ENCODE measurements around the gene STX4. TPM values are rescaled to one million over a fixed set of nuclear protein-coding genes. Genes with fewer than 3 reads are reported as not detected.

STX4 gene
- total RNA-seq, 1 experiment from 2014 or later = 32.3 TPM

GRCh38 chr16:31050280-31051030, 17.1 kb downstream of the STX4 start:
- H4K5ac ChIP-seq (ENCODE audit: insufficient read length, low read depth, low read length) = no peak overlapping the region
- no peak overlapping the region for H3K4ac ChIP-seq (ENCODE audit: low read depth, low read length)
- no peaks in the 10 kb centered on the region for H3K4me1 ChIP-seq (ENCODE audit: insufficient read depth, low read length)
- Mint-ChIP-seq H3K27me3 (ENCODE audit: low read depth) (peaks cover 6% of the 10 kb centered on the region), H3K27ac (no peak overlapping the region), H3K4me1 (peaks cover 12 to 18% of the 10 kb centered on the region in 2 experiments), H3K9me3 (no peaks in the 10 kb centered on the region), H3K4me3 (no peak overlapping the region; a peak in 1 of 5 replicates), H3K36me3 (ENCODE audit: insufficient read depth in 1 of 3, low read depth in 3 of 3) (no peaks in the 10 kb centered on the region)
- H2BK120ac ChIP-seq (ENCODE audit: low read depth, low read length, poor library complexity, severe bottlenecking) = no peak overlapping the region
- no peak overlapping the region for H2BK12ac ChIP-seq (ENCODE audit: insufficient read length, low read depth, low read length)
- no CpG with 5 or more reads among the region's 10 CpGs for WGBS (ENCODE audit: extremely low coverage, insufficient read length, low lambda C conversion rate)
- no peaks in the 10 kb centered on the region for H3K23me2 ChIP-seq (ENCODE audit: insufficient read length, low read depth, low read length, poor library complexity, severe bottlenecking)
- H3K9me3 ChIP-seq (ENCODE audit: control insufficient read depth, low read depth, low read length) = no peaks in the 10 kb centered on the region
- H3K79me1 ChIP-seq (ENCODE audit: insufficient read depth, low read depth, low read length, poor library complexity, severe bottlenecking) = no peaks in the 10 kb centered on the region
- no peak overlapping the region for H3K56ac ChIP-seq (ENCODE audit: insufficient read length, low read depth, low read length)
- no peak overlapping the region for H4K8ac ChIP-seq (replicated peaks; ENCODE audit: insufficient read length, low read depth, low read length)
- no peaks in the 10 kb centered on the region for H3K79me2 ChIP-seq (ENCODE audit: insufficient read depth, low read length)
- H3K14ac ChIP-seq (ENCODE audit: insufficient read depth, low read length) = no peak overlapping the region
- H3K4me2 ChIP-seq (ENCODE audit: insufficient read depth, insufficient read length, low read length) = no peak overlapping the region
- no peak overlapping the region for H3K27ac ChIP-seq (ENCODE audit: insufficient read length, low read depth, low read length)
- H3K23ac ChIP-seq (ENCODE audit: insufficient read length, low read depth, low read length) = no peak overlapping the region
- no peak overlapping the region for H3K18ac ChIP-seq (ENCODE audit: insufficient read length, low read depth, low read length)
- no peak overlapping the region for H2BK20ac ChIP-seq (ENCODE audit: low read depth, low read length, poor library complexity, severe bottlenecking)
- no peak overlapping the region for H3T11ph ChIP-seq (ENCODE audit: low read length)
- no peak overlapping the region for H2AK5ac ChIP-seq (ENCODE audit: insufficient read length, low read length)
- no peak overlapping the region for H2BK5ac ChIP-seq (ENCODE audit: insufficient read length, low read length)
- no peak overlapping the region for H3K9ac ChIP-seq (ENCODE audit: extremely low read depth, insufficient read length, low read length)
- no peak overlapping the region for H2BK15ac ChIP-seq (ENCODE audit: low read depth, low read length)
- H3K27me3 ChIP-seq (ENCODE audit: insufficient read depth, low read length) = no peaks in the 10 kb centered on the region
- H2AFZ ChIP-seq (ENCODE audit: low read length) = no peak overlapping the region
- no peak for DNase-seq
- no peak for TF ChIP-seq CTCF (conservative IDR thresholded peaks at IDR 0.05)
- H4K91ac ChIP-seq (ENCODE audit: insufficient read length, low read depth, low read length) = no peak overlapping the region
- H4K20me1 ChIP-seq (ENCODE audit: control insufficient read depth, insufficient read depth, insufficient read length) = no peaks in the 10 kb centered on the region
